ENCODE data around the gene TSHZ1. TPM values are rescaled to one million over a fixed set of nuclear protein-coding genes. Genes with fewer than 3 reads are reported as not detected.

The TSHZ1 gene
- total and polyA plus RNA-seq, 4 donors = 4.2 to 6.6 (median 5.6) TPM

GRCh38 chr18:75280427-75281280 is 70.1 kb downstream of the TSHZ1 start:
- H3K36me3 ChIP-seq (ENCODE audit: control insufficient read depth in 4 of 4, insufficient read depth in 3 of 4, low read depth in 1 of 4, low read length in 3 of 4) = peaks cover 0 to 4% (median 2%) of the 10 kb centered on the region in 4 donors
- no peaks in the 10 kb centered on the region for H3K9me3 ChIP-seq (ENCODE audit: control insufficient read depth in 4 of 4, low read length in 3 of 4)
- no peaks in the 10 kb centered on the region for H3K27me3 ChIP-seq (ENCODE audit: control insufficient read depth in 4 of 4, insufficient read depth in 4 of 4, low read length in 3 of 4)
- DNase-seq (ENCODE audit: low spot score) = no peak
- no peak overlapping the region for H3K4me3 ChIP-seq (ENCODE audit: low read depth in 1 of 3, low read length in 3 of 3)
- no peak overlapping the region for H3K27ac ChIP-seq (ENCODE audit: low read depth in 1 of 2, low read length in 2 of 2)
- TF ChIP-seq NR2F2 (IDR thresholded peaks at IDR 0.05) (peak; percentile 47), EGR1 (IDR thresholded peaks at IDR 0.05; ENCODE audit: low read depth in 2 of 2) (no peak), YY1 (IDR thresholded peaks at IDR 0.05) (no peak), FOXA2 (IDR thresholded peaks at IDR 0.05) (no peak)
- TF ChIP-seq, protein P1, sequence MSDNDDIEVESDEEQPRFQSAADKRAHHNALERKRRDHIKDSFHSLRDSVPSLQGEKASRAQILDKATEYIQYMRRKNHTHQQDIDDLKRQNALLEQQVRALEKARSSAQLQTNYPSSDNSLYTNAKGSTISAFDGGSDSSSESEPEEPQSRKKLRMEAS (IDR thresholded peaks at IDR 0.05) = no peak
- TF ChIP-seq, protein P2, sequence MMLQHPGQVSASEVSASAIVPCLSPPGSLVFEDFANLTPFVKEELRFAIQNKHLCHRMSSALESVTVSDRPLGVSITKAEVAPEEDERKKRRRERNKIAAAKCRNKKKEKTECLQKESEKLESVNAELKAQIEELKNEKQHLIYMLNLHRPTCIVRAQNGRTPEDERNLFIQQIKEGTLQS (IDR thresholded peaks at IDR 0.05) = no peak
- TF ChIP-seq, protein P3, sequence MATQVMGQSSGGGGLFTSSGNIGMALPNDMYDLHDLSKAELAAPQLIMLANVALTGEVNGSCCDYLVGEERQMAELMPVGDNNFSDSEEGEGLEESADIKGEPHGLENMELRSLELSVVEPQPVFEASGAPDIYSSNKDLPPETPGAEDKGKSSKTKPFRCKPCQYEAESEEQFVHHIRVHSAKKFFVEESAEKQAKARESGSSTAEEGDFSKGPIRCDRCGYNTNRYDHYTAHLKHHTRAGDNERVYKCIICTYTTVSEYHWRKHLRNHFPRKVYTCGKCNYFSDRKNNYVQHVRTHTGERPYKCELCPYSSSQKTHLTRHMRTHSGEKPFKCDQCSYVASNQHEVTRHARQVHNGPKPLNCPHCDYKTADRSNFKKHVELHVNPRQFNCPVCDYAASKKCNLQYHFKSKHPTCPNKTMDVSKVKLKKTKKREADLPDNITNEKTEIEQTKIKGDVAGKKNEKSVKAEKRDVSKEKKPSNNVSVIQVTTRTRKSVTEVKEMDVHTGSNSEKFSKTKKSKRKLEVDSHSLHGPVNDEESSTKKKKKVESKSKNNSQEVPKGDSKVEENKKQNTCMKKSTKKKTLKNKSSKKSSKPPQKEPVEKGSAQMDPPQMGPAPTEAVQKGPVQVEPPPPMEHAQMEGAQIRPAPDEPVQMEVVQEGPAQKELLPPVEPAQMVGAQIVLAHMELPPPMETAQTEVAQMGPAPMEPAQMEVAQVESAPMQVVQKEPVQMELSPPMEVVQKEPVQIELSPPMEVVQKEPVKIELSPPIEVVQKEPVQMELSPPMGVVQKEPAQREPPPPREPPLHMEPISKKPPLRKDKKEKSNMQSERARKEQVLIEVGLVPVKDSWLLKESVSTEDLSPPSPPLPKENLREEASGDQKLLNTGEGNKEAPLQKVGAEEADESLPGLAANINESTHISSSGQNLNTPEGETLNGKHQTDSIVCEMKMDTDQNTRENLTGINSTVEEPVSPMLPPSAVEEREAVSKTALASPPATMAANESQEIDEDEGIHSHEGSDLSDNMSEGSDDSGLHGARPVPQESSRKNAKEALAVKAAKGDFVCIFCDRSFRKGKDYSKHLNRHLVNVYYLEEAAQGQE (IDR thresholded peaks at IDR 0.05) = no peak
- H3K9ac ChIP-seq (ENCODE audit: low read depth in 1 of 2, low read length in 2 of 2) = no peak overlapping the region
- no peaks in the 10 kb centered on the region for H3K4me1 ChIP-seq (ENCODE audit: control insufficient read depth in 4 of 4, insufficient read depth in 4 of 4, low read length in 3 of 4)
- WGBS = 82% methylated on average over 20 of the region's 20 CpGs

DNA sequence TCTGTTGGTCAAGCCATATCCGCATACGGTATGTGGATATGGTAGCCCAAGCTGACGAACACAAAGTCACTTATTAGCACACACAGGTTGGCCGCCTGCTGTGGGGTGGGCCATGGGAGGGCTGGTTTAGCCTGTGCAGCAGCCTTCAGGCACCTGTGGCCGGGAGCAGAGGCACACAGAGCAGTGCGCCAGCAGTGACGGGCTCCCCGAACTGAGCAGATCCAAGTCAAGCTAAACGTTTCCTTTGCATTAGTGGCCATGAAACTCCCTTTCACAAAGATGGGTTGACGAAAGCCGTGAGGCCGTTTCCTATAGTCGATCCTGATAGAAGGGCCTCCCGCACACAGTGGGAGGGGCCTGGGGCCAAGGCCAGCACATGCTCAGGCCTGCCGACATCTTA is 72.1 kb downstream of the TSHZ1 start:
- H3K9ac ChIP-seq (ENCODE audit: low read depth in 1 of 2, low read length in 2 of 2) = no peak overlapping the region
- H3K4me1 ChIP-seq (ENCODE audit: control insufficient read depth in 4 of 4, insufficient read depth in 4 of 4, low read length in 3 of 4) = no peaks in the 10 kb centered on the region
- no peak for TF ChIP-seq RAD21 (IDR thresholded peaks at IDR 0.05)
- TF ChIP-seq JUND (IDR thresholded peaks at IDR 0.05) = no peak
- TF ChIP-seq, protein P3 (IDR thresholded peaks at IDR 0.05) = no peak
- TF ChIP-seq, protein P1 (IDR thresholded peaks at IDR 0.05) = no peak
- TF ChIP-seq, protein P4, sequence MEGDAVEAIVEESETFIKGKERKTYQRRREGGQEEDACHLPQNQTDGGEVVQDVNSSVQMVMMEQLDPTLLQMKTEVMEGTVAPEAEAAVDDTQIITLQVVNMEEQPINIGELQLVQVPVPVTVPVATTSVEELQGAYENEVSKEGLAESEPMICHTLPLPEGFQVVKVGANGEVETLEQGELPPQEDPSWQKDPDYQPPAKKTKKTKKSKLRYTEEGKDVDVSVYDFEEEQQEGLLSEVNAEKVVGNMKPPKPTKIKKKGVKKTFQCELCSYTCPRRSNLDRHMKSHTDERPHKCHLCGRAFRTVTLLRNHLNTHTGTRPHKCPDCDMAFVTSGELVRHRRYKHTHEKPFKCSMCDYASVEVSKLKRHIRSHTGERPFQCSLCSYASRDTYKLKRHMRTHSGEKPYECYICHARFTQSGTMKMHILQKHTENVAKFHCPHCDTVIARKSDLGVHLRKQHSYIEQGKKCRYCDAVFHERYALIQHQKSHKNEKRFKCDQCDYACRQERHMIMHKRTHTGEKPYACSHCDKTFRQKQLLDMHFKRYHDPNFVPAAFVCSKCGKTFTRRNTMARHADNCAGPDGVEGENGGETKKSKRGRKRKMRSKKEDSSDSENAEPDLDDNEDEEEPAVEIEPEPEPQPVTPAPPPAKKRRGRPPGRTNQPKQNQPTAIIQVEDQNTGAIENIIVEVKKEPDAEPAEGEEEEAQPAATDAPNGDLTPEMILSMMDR (IDR thresholded peaks at IDR 0.05; ENCODE audit: low read depth, low read length, missing input control) = no peak
- TF ChIP-seq, protein P2 (IDR thresholded peaks at IDR 0.05) = no peak
- no peak for TF ChIP-seq RXRA (IDR thresholded peaks at IDR 0.05)
- no peak for TF ChIP-seq HNF4G (IDR thresholded peaks at IDR 0.05)
- no peak for TF ChIP-seq FOXA2 (IDR thresholded peaks at IDR 0.05)
- TF ChIP-seq SP1 (IDR thresholded peaks at IDR 0.05) = no peak
- no peak for TF ChIP-seq YY1 (IDR thresholded peaks at IDR 0.05)
- no peak for TF ChIP-seq EGR1 (IDR thresholded peaks at IDR 0.05; ENCODE audit: low read depth in 2 of 2)
- no peak for TF ChIP-seq HNF4A (conservative IDR thresholded peaks at IDR 0.05)
- TF ChIP-seq GABPA (IDR thresholded peaks at IDR 0.05 in 1 of 2, conservative IDR thresholded peaks at IDR 0.05 in 1 of 2) = no peak
- H3K36me3 ChIP-seq (ENCODE audit: control insufficient read depth in 4 of 4, insufficient read depth in 3 of 4, low read depth in 1 of 4, low read length in 3 of 4) = peaks cover 8 to 23% (median 12%) of the 10 kb centered on the region in 4 donors
- H3K4me3 ChIP-seq (ENCODE audit: low read depth in 1 of 3, low read length in 3 of 3) = no peak overlapping the region
- WGBS = 97% methylated on average over 15 of the region's 15 CpGs
- DNase-seq (ENCODE audit: low spot score) = no peak
- H3K27me3 ChIP-seq (ENCODE audit: control insufficient read depth in 4 of 4, insufficient read depth in 4 of 4, low read length in 3 of 4) = no peaks in the 10 kb centered on the region
- no peak overlapping the region for H3K27ac ChIP-seq (ENCODE audit: low read depth in 1 of 2, low read length in 2 of 2)
- no peaks in the 10 kb centered on the region for H3K9me3 ChIP-seq (ENCODE audit: control insufficient read depth in 4 of 4, low read length in 3 of 4)
